DMS 273 treated with DMSO at 0.1 percent for 48 hours (cell line): ENCODE data around the gene DMAP1.

Experiments
- DNase-seq: peaks from one replicate; lab custom pipeline; 2025; lab: John Stamatoyannopoulos, UW

DMAP1 gene

DNA sequence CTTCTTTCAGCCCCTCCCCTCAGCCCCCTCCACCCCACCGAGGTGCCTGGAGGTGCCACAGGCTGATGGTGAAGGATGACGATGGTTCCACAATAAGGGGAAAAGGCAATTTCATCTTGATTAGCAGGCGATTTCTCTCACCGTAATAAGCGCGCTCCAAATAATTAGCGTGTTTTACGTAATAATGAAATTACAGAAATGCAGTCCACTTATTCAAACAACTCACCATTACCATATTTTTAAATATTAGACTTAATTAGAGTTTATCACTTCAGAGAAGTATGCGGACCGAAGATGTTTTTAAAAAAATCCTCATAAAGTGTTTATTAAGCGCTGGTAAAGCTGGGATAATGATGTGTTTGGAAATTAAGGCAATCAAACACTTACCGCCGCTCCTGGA lies 14.9 kb downstream of the DMAP1 start:
- no peak for DNase-seq

DNA sequence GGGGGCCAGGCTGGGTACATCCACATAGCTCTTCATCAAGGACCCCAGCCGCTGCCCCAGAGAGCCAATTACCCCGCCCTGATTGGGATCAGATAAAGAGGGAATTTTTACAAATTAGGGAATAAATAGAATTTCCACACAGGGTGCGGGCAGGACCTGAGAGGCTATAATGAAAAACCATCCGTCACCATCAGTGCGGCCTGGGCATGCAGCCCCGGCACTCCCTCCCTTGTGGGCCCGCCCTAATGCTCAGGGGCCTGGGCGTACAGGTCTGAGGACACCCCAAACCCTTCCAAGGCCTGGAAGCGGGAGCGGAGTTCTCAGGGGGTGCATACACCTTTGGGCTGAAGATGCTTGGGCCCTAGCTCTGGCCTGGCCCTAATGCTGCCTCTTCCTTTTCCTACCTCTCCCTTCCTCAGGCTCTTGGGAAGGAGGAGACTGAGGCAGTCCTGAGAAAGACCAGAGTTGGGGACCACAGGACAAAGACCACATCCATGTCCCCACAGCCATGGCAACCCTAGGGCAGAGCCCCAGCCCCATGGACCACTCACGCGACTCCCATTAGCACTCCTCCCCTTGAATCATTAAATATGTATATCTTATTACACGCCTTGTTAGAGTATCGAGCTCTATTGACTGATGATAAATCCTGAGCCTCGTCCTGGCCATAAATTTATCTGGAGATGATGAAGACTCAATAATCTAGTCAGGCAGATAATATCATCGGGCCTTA lies 16.3 kb downstream of the DMAP1 start:
- no peak for DNase-seq

DNA sequence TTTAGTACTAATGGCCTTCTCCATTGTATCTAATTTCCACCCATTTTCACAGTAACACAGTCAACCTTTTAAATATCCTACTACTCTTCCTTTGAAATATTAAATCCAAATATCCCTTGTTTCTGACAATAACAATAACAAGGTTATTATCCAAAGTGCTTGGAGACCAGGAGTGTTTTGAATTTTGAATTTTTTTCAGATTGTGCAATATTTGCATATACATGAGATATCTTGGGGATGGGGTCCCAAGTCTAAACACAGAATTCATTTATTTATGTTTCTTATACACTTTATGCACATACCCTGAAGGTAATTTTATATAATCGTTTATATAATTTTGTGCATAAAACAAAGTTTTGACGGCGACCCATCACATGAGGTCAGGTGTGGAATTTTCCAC lies 17.5 kb downstream of the DMAP1 start:
- no peak for DNase-seq

GRCh38 chr1:44233593-44233992 lies 20.3 kb downstream of the DMAP1 start:
- no peak for DNase-seq

DNA sequence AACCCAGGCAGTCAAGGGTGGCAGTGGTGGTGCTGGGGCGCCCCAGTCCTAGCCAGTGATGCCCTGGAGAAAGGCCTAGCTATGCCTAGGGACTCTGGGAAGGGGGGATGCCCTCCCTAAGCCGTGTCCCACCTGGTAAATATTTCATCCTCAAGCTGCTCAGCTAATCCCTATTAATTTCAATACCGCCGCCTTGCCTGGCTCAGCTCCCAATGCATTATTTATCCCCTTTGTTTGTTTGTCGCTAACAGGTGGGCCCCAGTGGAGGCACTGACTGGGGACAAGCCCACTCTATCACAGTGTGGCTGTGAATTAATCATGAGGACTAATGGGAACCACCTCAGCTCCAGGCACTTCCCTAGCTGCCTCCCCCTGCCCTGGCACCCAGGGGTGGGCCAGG lies 22.5 kb downstream of the DMAP1 start:
- DNase-seq, result no peak

GRCh38 chr1:44236490-44237272 lies 23.4 kb downstream of the DMAP1 start:
- no peak for DNase-seq

GRCh38 chr1:44237721-44238457 lies 24.6 kb downstream of the DMAP1 start:
- DNase-seq, result no peak

DNA sequence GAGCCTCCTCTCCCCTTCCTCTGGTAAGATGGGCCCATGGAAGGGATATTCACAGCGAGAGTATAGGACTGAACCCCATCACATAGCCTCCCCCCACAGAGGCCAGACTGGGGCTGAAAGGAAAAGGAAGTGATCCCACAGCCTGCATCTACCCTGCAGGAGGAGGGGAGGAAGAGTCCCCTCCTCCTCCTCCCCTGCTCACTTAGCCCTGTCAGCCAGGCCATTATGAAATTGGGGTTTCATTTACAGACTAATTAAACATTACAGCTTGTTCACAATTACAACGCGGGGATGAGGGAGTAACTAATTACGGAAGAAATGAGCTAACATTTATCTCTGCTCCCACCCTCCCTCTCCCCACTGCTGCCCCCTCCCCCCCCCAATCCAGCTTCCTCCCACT lies 25.4 kb downstream of the DMAP1 start:
- no peak for DNase-seq

- DNase-seq, result no peak
Observed at GRCh38 chr1:44239331-44239960, 26.2 kb downstream of the DMAP1 start.

- DNase-seq, result no peak
Observed at GRCh38 chr1:44239961-44240371, 26.7 kb downstream of the DMAP1 start.

- no peak for DNase-seq
Observed at GRCh38 chr1:44240802-44241671, 27.8 kb downstream of the DMAP1 start.

DNA sequence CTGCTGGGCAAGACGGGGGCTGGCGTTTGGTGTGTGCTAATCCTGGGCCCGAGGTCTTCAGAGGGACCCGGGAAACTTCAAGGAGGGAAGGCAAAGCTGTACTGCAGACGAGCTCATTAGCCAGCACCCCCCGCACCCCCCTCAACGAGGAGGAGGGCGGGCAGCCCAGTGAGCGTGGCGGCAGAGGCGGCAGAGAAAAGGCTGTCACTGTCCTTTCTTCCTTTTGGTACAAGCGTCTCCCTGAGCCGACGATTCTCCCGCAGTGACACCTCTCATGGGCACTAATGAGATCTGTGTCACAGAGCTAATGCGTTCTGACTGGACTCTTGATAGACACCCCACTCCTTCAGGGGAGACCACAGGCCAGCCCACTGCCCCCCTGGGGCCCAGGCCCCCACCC lies 29.5 kb downstream of the DMAP1 start:
- no peak for DNase-seq

DNA sequence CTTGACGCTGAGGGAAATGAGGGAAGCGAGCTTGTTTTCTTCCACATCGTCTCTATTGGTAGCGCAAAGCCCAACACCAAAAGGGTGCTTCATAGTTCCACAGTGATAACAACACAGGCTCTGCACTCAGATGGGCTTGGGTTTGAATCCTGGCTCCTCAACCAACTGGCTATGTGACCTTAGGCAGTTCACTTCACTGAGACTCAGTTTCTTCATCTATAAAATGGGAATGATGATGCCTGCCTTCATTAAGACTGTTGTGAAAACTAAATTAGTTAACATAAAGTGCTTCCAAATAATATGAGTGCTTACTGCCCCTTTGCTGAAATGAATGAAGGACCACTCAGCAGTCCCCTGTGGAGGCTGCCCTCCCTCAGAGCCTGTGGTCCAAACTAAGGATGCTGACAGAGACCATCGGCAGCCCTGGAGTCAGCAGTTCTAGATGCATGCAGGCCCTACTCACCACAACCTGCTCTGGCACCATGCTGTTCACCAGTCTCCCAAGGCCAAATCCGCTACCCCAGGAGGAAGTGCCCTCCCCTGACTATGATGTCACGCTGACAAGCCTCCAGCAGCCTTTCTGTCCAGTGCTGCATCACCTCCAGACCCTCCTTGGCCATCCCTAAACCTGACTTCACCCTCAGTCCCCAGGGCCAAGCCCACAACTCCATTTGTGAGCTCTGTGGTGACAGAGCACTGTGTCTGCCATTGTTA lies 30.7 kb downstream of the DMAP1 start:
- no peak for DNase-seq

GRCh38 chr1:44244986-44245385 lies 31.7 kb downstream of the DMAP1 start:
- DNase-seq, result no peak

- DNase-seq, result no peak
Observed at GRCh38 chr1:44246806-44247205, 33.5 kb downstream of the DMAP1 start.

GRCh38 chr1:44249543-44249942 lies 36.3 kb downstream of the DMAP1 start:
- no peak for DNase-seq

GRCh38 chr1:44250068-44250781 lies 37.0 kb downstream of the DMAP1 start:
- no peak for DNase-seq

GRCh38 chr1:44251486-44251885 lies 38.2 kb downstream of the DMAP1 start:
- DNase-seq, result no peak

GRCh38 chr1:44251989-44252671 lies 38.9 kb downstream of the DMAP1 start:
- DNase-seq, result no peak
